GM21737 (cell line): ENCODE measurements around the gene RNF40.
"Not testable (repeated sequence)": the region's sequence is repeated elsewhere in the genome, so short reads cannot be mapped to it uniquely, and the experiment has no call there.

ENCODE experiments used
- ATAC-seq: cut with Tn5 transposase; IDR thresholded peaks from one replicate; pipeline ENCODE4 v1.9.1; 2021; ENCODE audit warnings: mild to moderate bottlenecking, moderate library complexity; ENCODE audit not compliant: unreplicated experiment

Gene RNF40

DNA sequence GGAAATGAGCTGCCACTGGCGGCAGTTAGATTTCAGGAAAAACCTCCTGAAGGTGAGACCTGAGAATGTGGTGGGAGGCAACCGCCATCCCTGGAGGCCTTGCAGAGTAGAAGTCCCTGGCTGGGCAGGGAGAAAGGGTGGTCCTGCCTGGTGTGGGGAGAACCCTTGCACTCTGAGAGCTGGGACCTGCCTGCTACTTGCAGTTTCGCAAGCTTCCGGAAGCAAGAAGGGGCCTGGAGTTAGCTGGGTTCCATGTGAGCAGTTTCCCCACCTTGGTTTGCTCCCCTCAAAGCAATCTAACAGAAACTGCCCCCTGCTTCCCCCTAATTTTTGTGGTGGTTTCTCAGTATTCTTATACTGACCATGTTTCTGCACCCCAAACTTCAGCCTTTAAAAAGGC is 18.4 kb downstream of the RNF40 start:
- ATAC-seq: no peak

DNA sequence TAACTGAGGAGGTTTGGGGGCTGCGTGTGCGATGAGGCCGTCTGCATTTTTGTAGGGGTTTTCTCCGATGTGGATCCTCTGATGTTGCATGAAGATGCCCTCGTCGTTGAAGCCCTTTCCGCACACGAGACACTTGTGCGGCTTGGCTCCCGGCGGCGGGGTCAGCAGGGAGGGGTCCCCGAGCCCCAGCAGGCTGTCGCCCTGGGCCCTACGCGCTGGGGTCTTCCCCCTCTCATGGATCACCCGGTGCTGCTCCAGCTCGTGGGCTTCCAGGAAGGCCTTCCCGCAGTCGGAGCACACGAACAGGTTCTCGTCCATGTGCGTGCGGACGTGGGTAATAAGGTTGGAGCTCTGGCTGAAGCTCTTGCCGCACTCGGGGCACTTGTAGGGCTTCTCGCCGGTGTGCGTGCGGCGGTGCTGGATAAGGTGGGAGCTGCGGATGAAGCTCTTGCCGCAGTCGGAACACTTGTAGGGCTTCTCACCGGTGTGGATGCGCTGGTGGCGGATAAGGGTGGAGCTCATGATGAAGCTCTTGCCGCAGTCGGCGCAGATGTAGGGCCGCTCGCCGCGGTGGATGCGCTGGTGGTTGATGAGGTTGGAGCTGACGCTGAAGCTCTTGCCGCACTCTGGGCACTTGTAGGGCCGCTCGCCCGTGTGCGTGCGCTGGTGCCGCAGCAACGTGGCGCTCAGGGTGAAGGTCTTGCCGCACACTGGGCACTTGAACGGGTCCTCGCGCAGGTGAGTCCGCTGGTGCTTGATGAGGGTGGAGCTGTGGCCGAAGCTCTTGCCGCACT is 20.6 kb downstream of the RNF40 start:
- no peak for ATAC-seq

GRCh38 chr16:30783280-30784109 is 21.4 kb downstream of the RNF40 start:
- no peak for ATAC-seq

DNA sequence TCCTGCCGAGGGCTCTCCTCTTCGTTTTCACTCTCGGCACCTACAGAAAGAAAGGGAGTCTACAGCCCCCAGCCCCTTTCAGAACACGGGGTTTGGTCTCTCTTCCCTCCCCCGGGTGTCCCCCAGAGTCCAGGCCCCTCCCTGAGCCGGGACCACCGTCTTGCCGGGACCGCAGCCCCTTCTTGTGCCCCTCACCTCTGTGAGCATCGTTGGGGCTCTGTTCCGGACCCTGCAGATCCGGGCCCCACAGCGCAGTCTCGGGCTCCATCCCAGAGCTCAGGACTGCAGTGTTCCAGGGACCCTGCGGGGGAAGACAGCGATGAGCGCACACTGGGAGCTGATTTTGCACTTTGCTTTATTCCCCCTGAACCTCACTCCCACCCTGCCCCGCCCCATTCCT is 22.1 kb downstream of the RNF40 start:
- ATAC-seq: no peak

GRCh38 chr16:30785126-30786106 is 23.3 kb downstream of the RNF40 start:
- no peak for ATAC-seq

DNA sequence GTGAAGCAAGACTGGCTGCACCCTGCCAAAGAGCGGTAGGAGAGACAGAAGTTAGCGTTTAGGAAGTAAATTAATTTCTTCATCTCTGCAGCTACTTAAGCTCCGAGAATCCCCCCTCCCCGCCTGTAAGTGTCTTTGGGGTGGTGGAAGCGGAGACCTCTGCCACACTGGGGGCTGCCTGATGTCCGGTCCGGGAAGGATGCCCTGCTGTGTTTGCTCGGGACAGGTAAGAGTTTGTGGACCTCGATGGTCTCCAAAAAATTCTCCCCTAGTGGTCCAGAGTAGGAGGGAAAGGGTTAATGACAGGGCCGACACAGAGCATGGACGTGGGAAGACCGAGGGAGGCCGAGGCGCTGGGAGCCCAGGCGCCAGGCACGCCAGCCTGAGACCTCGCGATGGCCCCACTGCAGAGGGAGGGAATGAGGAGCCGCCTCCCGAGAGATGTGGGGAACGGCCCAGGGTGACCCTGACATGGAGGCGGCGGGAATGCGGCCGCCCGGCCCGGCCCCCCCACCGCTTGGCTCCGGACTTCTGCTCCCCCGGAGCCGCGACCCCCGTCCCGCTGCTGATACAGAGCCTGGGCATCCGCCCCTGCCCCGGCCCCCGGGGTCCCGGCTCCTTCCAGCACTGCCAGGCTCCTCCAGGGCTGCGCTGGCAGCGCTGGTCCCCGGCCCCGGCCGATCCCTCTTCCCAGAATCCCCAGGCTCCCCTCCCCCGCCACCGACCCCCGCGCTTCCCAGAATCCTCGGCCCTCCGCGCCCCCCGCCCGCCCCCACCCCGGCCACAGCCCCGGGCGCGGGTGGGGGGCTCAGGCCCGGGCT is 24.2 kb downstream of the RNF40 start:
- no peak for ATAC-seq

DNA sequence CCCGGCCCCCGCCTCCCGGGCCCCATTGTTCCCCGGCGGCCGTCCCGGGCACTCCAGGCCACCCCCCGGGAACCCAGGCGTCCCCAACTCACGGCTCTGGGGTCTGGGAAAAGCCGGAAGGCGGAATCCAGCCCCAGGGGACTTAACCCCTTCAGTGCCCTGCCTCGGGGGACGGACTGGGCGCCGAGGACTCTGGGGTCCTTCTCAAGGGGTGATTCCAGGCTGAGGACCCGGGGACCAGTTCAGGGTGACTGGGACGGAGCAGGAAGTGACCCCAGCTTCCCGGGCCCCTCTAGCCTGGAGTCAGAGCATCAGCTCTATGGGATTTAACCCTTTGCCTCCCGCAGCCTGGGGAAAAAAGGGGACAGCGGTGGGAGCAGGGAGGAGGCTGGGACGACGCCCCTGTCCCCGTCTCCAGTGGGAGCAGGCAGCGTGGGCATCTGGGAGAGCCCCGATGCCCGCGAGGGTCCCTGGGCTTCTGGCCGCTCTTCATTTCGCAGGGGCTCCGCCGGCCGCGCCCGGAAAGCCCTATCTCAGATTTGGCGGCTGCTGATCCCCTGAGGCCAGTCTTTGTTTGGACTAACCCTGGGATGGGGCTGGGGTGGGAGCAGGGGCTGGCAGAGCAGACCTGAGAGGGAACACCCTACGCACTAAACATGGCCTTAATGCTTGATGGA is 25.0 kb downstream of the RNF40 start, which contains the start of gene ZNF629:
Gene ZNF629 (minus strand): TSS at position 270 of the 677 bp plus-strand sequence. CDS start 2,723 bp downstream, outside the sequence.
- ATAC-seq: no peak

DNA sequence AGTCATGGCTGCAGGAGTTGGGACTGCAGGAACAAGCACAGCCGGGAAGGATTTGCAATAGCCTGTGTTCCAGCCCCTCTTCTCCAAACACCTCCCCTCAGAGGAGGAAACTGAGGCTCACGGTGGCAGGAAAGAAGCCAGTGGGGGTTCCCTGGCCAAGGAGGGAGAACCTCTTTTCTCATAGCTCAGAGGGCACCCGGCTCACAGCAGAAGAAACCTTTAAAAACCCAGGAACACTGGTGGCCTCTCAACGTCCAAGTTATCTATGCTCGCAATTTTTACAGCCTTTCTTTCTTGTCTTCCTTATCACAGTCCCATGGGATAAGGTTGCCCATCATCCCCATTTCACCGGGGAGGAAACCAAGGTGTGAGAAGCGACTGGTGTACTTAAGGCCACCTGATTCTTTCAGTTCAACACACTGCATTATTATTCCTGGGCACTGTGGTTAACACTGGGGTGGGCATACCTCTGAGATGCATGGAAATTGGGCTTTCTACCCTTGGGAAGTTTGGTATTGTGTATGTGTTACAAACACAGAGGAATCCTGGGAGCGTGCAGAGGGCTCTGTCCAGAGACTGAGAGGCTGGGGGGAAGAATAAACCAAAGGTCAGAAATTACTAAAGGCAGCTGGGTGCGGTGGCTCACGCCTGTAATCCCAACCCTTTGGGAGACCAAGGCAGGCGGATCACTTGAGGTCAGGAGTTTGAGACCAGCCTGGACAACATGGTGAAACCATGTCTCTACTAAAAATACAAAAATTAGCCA is 25.7 kb downstream of the RNF40 start:
- ATAC-seq: no peak

DNA sequence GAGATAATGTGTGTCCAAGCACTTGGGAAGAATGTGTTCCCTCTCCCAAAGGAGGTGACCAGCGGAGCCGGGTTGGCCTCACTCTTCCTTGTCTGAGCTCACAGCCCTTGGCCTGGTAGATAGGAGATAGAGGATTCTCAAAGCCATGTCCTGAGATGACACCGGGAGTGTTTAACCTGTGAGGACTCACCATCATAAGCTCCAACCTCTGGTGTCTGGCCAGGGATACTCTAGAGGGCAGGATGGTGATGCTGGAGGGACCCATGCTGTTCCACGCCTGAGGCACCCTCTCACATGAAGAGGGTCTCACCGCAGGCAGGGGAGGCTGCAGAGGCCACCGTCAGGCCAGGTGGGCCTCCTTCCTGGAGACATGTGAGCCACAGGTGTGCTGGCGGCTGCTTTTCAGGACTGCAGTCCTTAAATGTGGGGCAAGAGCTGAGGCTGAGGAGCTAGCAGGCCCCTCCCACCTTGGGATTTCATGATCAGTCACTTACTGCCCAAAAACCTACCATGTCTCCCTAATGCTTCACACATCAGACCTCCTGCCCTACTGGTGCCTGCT is 31.5 kb downstream of the RNF40 start:
- no peak for ATAC-seq

GRCh38 chr16:30794634-30795033 is 32.5 kb downstream of the RNF40 start:
- no peak for ATAC-seq

DNA sequence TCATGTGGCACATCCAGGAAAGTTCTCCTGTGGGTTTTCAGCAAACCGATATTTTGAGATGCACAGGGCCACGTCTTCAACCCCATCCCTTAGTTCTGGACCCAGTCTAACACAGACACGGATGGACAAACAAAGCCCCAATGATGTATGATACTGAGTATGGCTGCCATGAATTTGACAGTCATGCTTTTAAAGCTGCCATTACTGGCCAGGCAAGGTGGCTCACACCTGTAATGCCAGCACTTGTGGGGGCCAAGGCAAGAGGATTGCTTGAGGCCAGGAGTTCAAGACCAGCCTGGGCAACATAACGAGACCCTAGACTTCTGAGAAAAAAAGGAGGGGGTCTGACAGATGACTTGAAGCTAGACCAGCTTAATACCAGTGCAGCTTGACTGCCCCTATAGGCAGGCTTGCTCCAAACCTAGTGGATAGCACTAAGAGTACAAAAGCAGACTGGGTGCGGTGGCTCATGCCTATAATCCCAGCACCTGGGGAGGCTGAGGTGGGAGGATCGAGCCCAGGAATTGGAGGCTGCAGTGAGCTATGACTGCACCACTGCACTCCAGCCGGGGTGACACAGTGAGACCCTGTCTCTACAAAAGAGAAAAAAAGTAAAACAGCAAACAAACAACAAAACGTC is 35.7 kb downstream of the RNF40 start:
- no peak for ATAC-seq

- no peak for ATAC-seq
Measured at GRCh38 chr16:30802936-30803335, 40.8 kb downstream of the RNF40 start.

- ATAC-seq: no peak
Measured at GRCh38 chr16:30805056-30805369, 42.9 kb downstream of the RNF40 start.

- ATAC-seq: no peak
Measured at GRCh38 chr16:30805370-30806169, 43.4 kb downstream of the RNF40 start.

- no peak for ATAC-seq
Measured at GRCh38 chr16:30808146-30808545, 46.0 kb downstream of the RNF40 start.

DNA sequence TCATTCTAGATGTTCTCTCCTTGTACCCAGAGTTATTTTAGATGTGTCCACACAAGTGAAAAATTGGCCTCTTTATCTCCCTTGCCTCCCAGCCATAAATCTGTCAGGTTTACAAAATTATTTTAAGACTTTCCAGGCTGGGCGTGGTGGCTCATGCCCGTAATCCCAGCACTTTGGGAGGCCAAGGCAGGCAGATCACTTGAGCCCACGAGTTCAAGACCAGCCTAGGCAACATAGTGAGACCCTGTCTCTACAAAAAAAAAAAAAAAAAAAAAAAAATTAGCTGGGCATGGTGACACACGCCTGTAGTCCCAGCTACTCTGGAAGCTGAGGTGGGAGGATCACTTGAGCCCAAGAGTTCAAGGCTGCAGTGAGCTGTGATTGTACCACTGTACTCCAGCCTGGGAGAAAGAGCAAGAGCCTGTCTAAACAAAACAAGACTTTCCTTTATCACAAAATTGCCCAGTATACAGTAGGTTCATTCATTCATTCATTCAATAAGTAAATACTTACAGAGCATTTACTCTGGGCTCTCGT is 46.8 kb downstream of the RNF40 start:
- ATAC-seq: not testable (repeated sequence)

DNA sequence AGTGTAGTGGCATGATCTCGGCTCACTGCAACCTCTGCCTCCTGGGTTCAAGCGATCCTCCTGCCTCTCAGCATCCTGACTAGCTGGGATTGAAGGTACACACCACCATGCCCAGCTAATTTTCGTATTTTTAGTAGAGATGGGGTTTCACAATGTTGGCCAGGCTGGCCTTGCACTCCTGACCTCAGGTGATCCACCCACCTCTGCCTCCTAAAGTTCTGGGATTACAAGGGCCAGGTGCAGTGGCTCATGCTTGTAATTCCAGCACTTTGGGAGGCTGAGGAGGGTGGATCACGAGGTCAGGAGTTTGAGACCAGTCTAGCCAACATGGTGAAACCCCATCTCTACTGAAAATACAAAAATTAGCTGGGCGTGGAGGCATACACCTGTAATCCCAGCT is 47.6 kb downstream of the RNF40 start:
- not testable (repeated sequence) for ATAC-seq
